HG03025 (cell line): ENCODE results near the gene ZNF554.
"Not testable (repeated sequence)": the region's sequence is repeated elsewhere in the genome, so short reads cannot be mapped to it uniquely, and the experiment has no call there.

Experiments
- ATAC-seq: cut with Tn5 transposase; IDR thresholded peaks from one replicate; pipeline ENCODE4 v1.9.1; 2021; ENCODE audit warnings: mild to moderate bottlenecking, moderate library complexity; ENCODE audit not compliant: unreplicated experiment, low FRiP score

Gene ZNF554

GRCh38 chr19:2865334-2866100, 45.8 kb downstream of the ZNF554 start:
- no peak for ATAC-seq

GRCh38 chr19:2866495-2867024, 46.9 kb downstream of the ZNF554 start:
- no peak for ATAC-seq

GRCh38 chr19:2867025-2867991, 47.6 kb downstream of the ZNF554 start, which contains the start of gene ZNF556:
TSS of gene ZNF556 (plus strand) at chr19:2867335. CDS start at chr19:2867422, 87 bp downstream.
- ATAC-seq: no peak

GRCh38 chr19:2869618-2870017, 50.0 kb downstream of the ZNF554 start:
- ATAC-seq: no peak

GRCh38 chr19:2872175-2872574, 52.5 kb downstream of the ZNF554 start:
- not testable (repeated sequence) for ATAC-seq

GRCh38 chr19:2877398-2878331, 58.0 kb downstream of the ZNF554 start:
- ATAC-seq: no peak

GRCh38 chr19:2883686-2884439, 64.2 kb downstream of the ZNF554 start:
- no peak for ATAC-seq

GRCh38 chr19:2885736-2886135, 66.1 kb downstream of the ZNF554 start:
- no peak for ATAC-seq
